Measurements from ENCODE around the gene DLG2.

DLG2 gene

DNA sequence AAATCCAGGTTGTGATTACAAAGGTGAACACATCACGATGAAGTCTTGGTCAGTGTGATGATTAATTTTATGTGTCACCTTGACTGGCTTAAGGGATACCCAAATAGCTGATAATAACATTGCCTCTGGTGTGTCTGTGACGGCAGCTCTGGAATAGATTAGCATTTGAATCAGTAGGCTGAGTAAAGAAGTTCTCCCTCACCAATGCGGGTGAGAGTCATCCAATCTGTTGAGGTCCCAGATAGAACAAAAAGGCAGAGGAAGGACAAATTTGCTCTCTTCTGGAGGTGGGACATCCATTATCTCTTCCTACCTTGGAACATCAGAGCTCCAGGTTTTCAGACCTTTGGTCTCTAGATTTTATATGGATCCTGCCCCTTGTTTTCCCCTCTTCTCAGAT lies 1484.7 kb downstream of the DLG2 start:
- no peaks in the 10 kb centered on the region for H3K27me3 Mint-ChIP-seq (ENCODE audit: low read depth)
- H3K4me1 Mint-ChIP-seq (ENCODE audit: low read depth) = no peaks in the 10 kb centered on the region
- no peaks in the 10 kb centered on the region for H3K36me3 Mint-ChIP-seq (ENCODE audit: low read depth)
- no peak for DNase-seq (ENCODE audit: low spot score)
- peaks cover 3% of the 10 kb centered on the region for H3K9me3 Mint-ChIP-seq
- H3K27ac Mint-ChIP-seq = no peak overlapping the region
- H3K4me3 Mint-ChIP-seq = no peak overlapping the region

DNA sequence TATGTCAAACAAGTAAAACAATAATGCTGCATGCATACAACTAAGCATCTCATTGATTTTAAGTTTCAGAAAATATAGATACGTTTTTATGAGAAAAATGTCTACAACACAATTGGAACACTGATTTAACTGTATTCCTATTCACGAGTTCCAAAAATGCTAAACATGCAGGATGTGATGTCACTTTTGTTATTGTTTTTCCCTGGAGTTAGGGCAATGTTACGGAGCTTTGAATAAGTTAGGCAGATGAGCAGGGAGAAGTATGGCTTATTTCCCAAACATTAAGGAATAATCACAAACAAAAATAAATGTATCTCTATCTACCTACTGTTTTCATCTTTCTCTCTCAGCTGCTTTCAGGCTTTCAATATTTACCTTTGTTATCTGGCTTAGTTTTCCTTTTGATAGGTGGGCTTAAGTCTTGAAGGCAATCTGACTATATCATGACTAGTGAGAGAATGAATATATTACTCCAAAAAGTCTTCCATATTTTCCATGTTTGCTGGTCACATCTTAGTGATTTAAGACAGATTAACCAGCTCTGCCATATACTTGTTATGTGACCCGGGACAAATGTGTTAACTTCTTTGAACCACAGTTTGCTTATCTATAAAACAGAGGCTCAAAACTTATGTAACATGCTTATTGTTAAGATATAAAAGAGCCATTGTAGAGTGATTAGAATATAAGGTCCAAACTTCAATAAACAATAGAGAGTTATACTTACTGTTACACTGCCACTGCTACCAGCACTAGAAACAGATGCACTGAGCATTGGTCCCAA lies 1486.6 kb downstream of the DLG2 start:
- Mint-ChIP-seq H3K27me3 (ENCODE audit: low read depth) (no peaks in the 10 kb centered on the region), H3K36me3 (ENCODE audit: low read depth) (no peaks in the 10 kb centered on the region), H3K27ac (no peak overlapping the region), H3K4me1 (ENCODE audit: low read depth) (no peaks in the 10 kb centered on the region), H3K4me3 (no peak overlapping the region), H3K9me3 (peaks cover 7% of the 10 kb centered on the region)
- no peak for DNase-seq (ENCODE audit: low spot score)

DNA sequence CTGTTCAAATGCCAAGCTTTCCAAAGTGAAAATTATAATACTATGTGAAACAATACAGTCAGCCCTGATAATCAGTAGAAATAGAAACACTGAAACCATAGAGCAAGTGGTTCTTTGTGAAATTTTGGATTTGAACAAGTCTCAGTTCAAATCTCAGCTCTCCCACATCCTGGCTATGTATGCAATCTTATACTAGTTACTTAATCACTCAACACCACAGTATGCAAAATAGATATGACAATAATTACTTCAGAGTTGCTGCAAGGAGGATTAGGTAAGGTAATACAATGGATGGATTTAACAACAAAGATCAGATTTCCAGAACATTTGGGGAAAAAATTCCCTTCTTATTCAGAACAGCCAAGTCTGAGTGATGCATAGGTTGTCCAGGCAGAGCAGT lies 1489.2 kb downstream of the DLG2 start:
- Mint-ChIP-seq H3K27ac (no peak overlapping the region), H3K9me3 (peaks cover 10% of the 10 kb centered on the region), H3K4me3 (no peak overlapping the region), H3K27me3 (ENCODE audit: low read depth) (no peaks in the 10 kb centered on the region), H3K4me1 (ENCODE audit: low read depth) (no peaks in the 10 kb centered on the region), H3K36me3 (ENCODE audit: low read depth) (no peaks in the 10 kb centered on the region)
- DNase-seq (ENCODE audit: low spot score) = no peak

DNA sequence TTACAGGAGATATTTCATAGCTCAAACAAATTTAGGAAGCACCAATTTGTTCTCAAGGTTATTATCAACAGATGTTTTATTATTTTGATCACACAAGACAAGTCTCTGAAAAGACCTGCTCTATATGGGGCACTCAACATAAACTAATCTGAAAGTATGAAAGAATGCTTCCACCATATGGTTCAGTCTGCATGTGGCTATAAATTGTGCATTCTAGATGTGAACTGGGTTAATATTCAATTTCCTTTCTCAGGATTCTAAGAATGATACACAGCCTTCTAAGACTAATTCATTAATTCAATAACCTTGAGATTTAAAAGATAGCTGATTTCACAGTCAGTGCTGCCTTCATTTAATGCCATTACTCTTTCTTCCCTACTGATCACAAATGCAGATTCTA lies 1489.6 kb downstream of the DLG2 start:
- no peak for DNase-seq (ENCODE audit: low spot score)
- no peaks in the 10 kb centered on the region for H3K36me3 Mint-ChIP-seq (ENCODE audit: low read depth)
- H3K27me3 Mint-ChIP-seq (ENCODE audit: low read depth) = no peaks in the 10 kb centered on the region
- no peak overlapping the region for H3K27ac Mint-ChIP-seq
- H3K4me3 Mint-ChIP-seq = no peak overlapping the region
- H3K4me1 Mint-ChIP-seq (ENCODE audit: low read depth) = no peaks in the 10 kb centered on the region
- H3K9me3 Mint-ChIP-seq = peaks cover 10% of the 10 kb centered on the region

DNA sequence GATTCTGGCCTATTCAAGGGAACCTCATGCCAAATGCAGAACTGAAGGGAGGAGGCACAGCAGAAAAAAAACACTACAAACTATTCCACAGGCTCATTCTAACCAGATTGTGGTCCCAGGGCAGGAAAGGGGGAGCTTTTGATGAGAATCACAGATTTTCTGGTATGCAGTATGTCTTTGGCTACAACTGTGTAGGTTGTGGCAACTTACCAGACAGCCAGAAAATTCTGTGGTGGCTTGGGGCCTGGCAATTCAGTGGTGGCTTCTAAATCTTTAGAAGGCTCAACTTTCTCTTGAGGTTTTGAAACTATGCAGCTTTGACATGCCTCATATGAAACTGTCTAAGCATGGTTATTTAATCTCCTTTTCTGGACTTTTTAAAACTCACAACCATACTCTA lies 1490.2 kb downstream of the DLG2 start:
- Mint-ChIP-seq H3K36me3 (ENCODE audit: low read depth) (no peaks in the 10 kb centered on the region), H3K27ac (no peak overlapping the region), H3K4me3 (no peak overlapping the region), H3K27me3 (ENCODE audit: low read depth) (no peaks in the 10 kb centered on the region), H3K4me1 (ENCODE audit: low read depth) (no peaks in the 10 kb centered on the region), H3K9me3 (peaks cover 10% of the 10 kb centered on the region)
- DNase-seq (ENCODE audit: low spot score) = no peak

DNA sequence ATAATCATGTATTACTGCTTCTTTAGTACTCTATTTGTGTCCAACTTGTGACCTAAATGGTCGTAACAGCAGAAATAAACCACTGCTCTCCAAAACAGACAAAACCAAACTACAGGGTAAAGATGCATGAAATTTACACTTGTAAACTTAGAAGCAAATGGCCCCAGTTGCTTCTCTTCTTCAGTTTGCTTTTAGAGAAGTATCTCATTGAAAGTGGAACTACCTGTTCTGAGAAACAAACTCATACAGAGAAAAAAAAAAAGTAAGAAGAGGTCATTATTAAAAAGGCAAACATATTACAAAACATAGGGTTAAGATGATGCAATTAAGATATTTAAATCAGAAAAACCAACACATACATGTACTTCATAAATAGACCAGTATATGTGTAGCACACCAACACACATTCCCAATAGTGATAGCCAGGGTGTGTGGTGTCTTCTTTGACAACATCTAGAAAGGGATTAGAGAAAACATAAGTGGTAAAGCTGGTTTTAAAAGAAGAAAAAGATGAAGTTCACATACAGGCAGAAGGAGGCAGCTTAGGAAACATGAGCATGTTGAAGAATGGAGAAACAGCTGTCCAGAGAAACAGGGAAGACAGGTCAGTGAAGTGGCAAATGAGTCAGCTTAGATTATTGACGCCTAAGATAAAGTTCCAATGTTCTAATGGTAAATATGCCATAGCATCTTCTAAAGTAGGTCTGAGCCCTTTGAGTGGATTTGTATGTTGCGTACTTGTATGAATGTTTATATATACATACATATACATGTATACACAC lies 1496.3 kb downstream of the DLG2 start:
- DNase-seq (ENCODE audit: low spot score) = no peak
- Mint-ChIP-seq H3K4me3 (no peak overlapping the region), H3K9me3 (peaks cover 24% of the 10 kb centered on the region), H3K27ac (peak overlapping the region; percentile 13), H3K36me3 (ENCODE audit: low read depth) (no peaks in the 10 kb centered on the region), H3K27me3 (ENCODE audit: low read depth) (no peaks in the 10 kb centered on the region), H3K4me1 (ENCODE audit: low read depth) (no peaks in the 10 kb centered on the region)

DNA sequence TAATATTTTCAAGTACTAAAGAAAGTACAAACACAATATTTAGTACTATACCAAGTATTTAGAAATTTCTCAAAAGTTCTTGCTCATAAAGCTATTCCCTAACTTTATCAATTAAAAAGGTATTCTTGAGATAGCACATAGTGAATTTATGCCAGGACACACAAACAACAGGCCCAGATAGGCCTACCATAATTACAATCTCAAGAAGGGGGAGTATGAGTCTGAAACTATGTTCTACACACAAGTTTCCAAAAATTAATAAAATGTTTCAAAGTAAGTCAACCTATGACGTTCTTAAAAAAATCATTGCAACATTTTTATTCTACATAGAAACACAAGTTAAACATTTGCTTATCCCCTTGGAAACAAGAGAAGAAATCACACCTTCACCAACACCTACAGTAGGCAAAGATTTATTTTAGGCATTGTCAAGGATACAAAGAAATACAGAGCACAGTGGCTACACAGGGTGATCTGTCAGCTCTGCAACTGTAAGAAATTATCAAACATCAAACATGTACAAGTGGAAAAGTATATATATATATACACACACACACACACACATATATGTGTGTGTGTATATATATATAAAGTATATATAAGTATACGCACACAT lies 1497.1 kb downstream of the DLG2 start:
- H3K27me3 Mint-ChIP-seq (ENCODE audit: low read depth) = no peaks in the 10 kb centered on the region
- H3K27ac Mint-ChIP-seq = no peak overlapping the region
- H3K4me1 Mint-ChIP-seq (ENCODE audit: low read depth) = no peaks in the 10 kb centered on the region
- no peak for DNase-seq (ENCODE audit: low spot score)
- no peak overlapping the region for H3K4me3 Mint-ChIP-seq
- H3K36me3 Mint-ChIP-seq (ENCODE audit: low read depth) = no peaks in the 10 kb centered on the region
- H3K9me3 Mint-ChIP-seq = peaks cover 21% of the 10 kb centered on the region

DNA sequence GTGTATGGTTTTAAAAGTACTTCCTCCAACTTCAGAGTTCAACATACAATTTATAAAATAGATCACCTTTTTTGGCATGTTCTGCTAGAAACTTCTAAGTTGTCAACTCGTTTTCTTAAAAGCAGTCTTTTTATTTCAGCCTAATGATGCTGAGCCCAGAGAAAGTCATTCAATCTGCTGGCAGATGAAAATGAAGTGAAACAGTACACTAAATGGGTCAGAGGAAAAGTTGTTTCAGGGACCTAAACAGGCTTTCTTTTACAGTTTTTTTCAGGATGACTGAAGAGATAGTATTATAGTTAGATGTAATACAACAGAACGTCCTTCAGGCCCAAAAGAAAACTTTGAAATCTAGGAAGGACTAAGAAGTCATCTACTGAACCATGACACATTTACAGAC lies 1498.3 kb downstream of the DLG2 start:
- Mint-ChIP-seq H3K4me3 (no peak overlapping the region), H3K27me3 (ENCODE audit: low read depth) (no peaks in the 10 kb centered on the region), H3K36me3 (ENCODE audit: low read depth) (no peaks in the 10 kb centered on the region), H3K27ac (no peak overlapping the region), H3K9me3 (peaks cover 21% of the 10 kb centered on the region), H3K4me1 (ENCODE audit: low read depth) (no peaks in the 10 kb centered on the region)
- DNase-seq (ENCODE audit: low spot score) = no peak

DNA sequence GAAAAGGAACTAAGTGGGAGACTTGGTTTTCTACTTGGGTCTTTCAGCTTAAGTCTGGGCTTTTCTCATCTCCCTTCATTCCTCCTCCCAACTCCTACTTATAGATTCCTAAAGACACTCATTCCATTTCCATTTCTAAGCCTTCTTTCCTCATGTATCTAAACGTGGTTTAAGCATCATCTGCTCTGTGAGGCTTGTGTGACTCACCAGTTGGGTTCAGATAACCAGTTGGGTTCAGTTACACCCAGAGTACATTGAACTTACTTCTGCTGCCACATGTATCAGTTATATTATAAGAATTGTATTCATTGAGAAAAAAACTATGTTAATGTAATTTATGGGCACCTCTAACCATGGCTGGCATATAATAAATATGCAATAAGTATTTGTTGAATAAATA lies 1509.8 kb downstream of the DLG2 start:
- H3K27me3 Mint-ChIP-seq (ENCODE audit: low read depth) = no peaks in the 10 kb centered on the region
- no peak overlapping the region for H3K27ac Mint-ChIP-seq
- H3K9me3 Mint-ChIP-seq = peaks cover 34% of the 10 kb centered on the region
- H3K4me1 Mint-ChIP-seq (ENCODE audit: low read depth) = no peaks in the 10 kb centered on the region
- no peak overlapping the region for H3K4me3 Mint-ChIP-seq
- no peak for DNase-seq (ENCODE audit: low spot score)
- no peaks in the 10 kb centered on the region for H3K36me3 Mint-ChIP-seq (ENCODE audit: low read depth)

DNA sequence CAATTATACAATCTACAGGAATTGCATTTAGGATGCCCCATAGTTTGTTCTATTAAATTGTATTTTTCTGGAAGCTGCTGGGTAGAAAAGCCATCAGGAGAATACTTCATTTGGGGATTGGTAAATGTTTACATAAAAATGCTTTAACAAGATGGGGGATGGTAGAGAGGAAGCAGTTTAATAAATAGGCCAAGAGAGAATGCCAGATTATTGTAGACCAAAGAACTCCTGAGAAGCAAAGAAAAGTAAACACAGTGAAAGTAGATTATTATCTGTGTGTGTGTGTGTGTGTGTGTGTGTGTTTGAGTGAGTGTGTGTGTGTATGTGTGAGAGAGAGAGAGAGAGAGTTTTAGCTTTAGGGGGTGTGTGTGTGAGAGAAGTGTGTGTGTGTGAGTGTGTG lies 1520.6 kb downstream of the DLG2 start:
- H3K4me1 Mint-ChIP-seq (ENCODE audit: low read depth) = no peaks in the 10 kb centered on the region
- peaks cover 6% of the 10 kb centered on the region for H3K9me3 Mint-ChIP-seq
- no peak for DNase-seq (ENCODE audit: low spot score)

DNA sequence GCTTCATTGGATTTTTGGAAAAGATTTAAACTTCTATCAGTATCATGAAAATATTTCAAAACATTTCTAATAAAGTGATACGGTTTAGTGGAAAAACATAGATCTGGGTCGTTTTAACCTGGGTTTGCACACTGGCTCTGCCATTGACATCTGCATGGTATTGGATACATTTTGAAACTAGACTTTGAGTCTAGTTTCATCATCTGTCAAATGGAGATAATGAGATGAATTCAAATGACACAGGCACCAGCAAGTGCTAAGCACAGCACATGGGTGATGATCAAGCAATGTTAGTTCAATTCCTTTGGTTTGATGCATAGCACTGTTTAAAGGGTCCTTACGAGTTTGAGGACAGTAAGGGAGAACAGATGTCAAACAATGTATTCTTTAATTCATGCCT lies 1522.0 kb downstream of the DLG2 start:
- no peaks in the 10 kb centered on the region for H3K27me3 Mint-ChIP-seq (ENCODE audit: low read depth)
- no peak overlapping the region for H3K4me3 Mint-ChIP-seq
- no peaks in the 10 kb centered on the region for H3K36me3 Mint-ChIP-seq (ENCODE audit: low read depth)
- no peak overlapping the region for H3K27ac Mint-ChIP-seq
- no peaks in the 10 kb centered on the region for H3K9me3 Mint-ChIP-seq
- H3K4me1 Mint-ChIP-seq (ENCODE audit: low read depth) = no peaks in the 10 kb centered on the region
- DNase-seq (ENCODE audit: low spot score) = no peak

More for the DNA sequence above, 1520.6 kb downstream of the DLG2 start:
- Mint-ChIP-seq H3K4me3 (no peak overlapping the region), H3K36me3 (ENCODE audit: low read depth) (no peaks in the 10 kb centered on the region), H3K27ac (no peak overlapping the region), H3K27me3 (ENCODE audit: low read depth) (no peaks in the 10 kb centered on the region)

DNA sequence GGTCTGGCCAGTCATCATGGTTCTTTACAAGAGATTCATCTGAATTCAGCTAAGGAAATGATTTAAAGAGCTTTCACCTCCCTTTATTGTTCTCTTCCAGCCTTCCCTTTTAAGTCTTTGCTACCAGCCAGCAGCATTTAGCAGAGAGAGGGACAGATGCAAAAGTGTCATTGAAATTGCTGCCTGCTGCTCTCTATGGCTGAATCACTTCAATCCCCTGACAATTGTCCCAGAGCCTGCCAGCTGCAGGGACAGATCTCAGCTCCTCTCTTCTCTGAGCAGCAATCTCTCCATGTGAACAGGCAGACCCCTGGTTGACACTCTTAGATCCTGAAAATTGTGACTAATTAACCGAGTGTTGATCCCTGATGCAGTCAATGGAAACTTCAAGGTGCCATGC lies 1524.0 kb downstream of the DLG2 start:
- Mint-ChIP-seq H3K36me3 (ENCODE audit: low read depth) (no peaks in the 10 kb centered on the region), H3K4me3 (no peak overlapping the region), H3K27me3 (ENCODE audit: low read depth) (no peaks in the 10 kb centered on the region), H3K9me3 (peaks cover 3% of the 10 kb centered on the region), H3K27ac (no peak overlapping the region), H3K4me1 (ENCODE audit: low read depth) (no peaks in the 10 kb centered on the region)
- no peak for DNase-seq (ENCODE audit: low spot score)

DNA sequence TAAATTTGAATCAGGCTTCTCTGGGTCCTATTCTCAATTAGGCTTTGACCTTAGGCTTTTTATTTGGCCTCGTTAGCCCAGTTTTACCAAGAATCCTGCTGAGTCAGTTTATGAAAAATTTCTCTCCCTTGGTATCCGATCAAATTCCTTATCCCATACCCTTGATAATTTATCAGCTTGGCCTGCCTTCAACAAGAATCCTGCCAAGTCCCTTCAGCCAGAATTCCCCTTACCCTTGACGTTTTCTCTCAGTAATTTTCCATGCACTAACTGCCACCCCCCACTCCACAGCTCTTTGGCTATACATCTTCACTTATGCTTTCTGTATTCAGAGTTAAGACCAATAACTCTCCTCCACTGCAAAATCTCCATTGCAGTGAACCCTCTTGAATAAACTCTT lies 1530.0 kb downstream of the DLG2 start:
- DNase-seq (ENCODE audit: low spot score) = no peak
- no peak overlapping the region for H3K4me3 Mint-ChIP-seq
- H3K4me1 Mint-ChIP-seq (ENCODE audit: low read depth) = no peaks in the 10 kb centered on the region
- no peaks in the 10 kb centered on the region for H3K27me3 Mint-ChIP-seq (ENCODE audit: low read depth)
- no peak overlapping the region for H3K27ac Mint-ChIP-seq
- peaks cover 3% of the 10 kb centered on the region for H3K9me3 Mint-ChIP-seq
- H3K36me3 Mint-ChIP-seq (ENCODE audit: low read depth) = no peaks in the 10 kb centered on the region

DNA sequence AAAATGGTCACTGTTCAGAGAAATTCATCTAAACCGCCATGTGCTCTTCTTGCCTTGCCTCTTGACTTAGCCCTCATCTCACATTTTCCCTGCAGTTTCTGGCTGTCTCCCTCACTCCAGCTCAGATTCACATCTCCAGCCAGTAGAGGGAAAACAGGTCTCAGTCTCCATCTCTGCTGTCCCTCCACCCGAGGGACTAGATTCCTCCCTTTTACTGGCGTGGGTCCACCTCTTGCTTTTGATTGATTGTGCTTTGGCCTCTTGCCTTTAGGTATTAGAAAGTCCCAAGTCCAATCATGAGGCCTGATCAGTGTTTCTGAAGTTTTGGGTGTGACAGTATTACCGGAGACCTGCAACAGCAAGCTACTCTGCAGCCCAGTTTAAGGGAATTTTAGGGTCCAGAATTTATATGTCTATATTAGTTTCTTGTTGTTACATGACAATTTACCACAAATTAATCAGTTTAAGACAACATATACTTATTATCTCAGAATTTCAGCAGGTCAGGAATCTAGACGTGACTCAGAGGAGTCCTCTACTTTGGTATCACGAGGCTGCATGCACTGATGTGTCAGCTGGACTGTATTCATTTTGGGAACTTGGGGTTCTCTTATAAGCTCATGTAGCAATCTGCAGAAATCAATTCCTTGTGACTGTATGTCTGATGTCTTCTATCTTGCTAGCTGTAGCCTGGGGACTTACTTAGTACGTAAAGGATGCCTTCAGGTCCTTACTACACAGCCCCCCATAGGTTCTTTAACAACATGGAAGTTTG lies 1535.7 kb downstream of the DLG2 start:
- Mint-ChIP-seq H3K27ac (no peak overlapping the region), H3K4me3 (no peak overlapping the region), H3K9me3 (peaks cover 10% of the 10 kb centered on the region), H3K36me3 (ENCODE audit: low read depth) (no peaks in the 10 kb centered on the region), H3K4me1 (ENCODE audit: low read depth) (no peaks in the 10 kb centered on the region), H3K27me3 (ENCODE audit: low read depth) (no peaks in the 10 kb centered on the region)
- no peak for DNase-seq (ENCODE audit: low spot score)

Data from T-helper 2 cell treated with Interferon-gamma antibody and Interleukin-4, amounts not matched to agents 5 μg/mL and 100 μg/mL, for 36 hours (primary cell).